Astrocyte of the cerebellum (primary cell): ENCODE results near the gene XYLT1.

Source experiments
- DNase-seq: peaks from one replicate; pipeline ENCODE4 v3.0.0-alpha.2; 2011; ENCODE audit warnings: low read depth
- H3K4me3 ChIP-seq: 2 replicates; pipeline ENCODE4 v1.5.1; 2011; ENCODE audit warnings: mild to moderate bottlenecking, low read depth, low read length, moderate library complexity
- in situ Hi-C: cut with HindIII; loops from 2 replicates; pipeline ENCODE4 v1.10.0; 2017; ENCODE audit warnings: low sequenced_read_pairs
- TF ChIP-seq, protein P1 (sequence below): IDR thresholded peaks from 2 replicates; pipeline ENCODE4 v1.5.1; 2012; ENCODE audit warnings: low read length, low read depth, moderate library complexity, mild to moderate bottlenecking; ENCODE audit errors: missing control alignments

XYLT1 gene

DNA sequence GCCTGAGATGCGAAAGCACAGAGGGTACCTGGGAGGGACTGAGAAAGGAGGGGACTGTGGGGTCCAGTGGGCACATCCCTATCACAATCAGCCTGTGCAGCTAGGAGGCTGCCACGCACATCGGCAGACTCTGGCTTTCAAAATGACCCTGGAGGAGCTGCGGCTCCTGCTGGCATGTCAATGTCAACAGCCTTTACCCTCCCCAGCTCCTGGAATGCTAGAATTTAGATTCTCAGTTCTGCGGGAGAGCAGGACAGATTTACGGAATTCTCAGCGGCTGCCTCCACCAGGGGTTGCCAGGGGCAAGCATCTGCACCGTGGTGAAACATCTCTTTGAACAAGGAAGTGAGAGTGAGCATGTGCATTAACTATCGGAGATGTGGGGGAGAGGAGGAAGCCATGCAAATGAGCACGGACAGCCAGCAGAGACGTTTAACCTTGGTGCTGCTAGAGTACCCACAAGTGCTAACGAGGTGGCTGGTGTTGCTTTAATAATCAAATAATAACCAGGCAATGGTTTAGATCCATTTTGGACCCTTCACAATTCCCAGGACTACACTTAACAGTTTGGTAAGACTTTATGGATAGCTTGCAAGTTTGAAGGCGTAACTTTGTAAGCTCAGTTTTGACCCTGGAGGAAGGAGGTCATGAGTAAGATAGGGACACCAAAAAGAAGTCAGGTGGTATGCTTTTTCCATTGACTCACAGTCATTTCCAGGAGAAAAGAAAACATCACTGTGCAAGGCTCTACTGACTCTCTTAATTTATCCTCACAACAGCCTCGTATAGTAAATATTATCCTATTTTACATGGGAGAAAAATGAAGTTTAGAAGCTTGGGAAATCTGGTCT is 54.1 kb downstream of the XYLT1 start:
- TF ChIP-seq, protein P1, sequence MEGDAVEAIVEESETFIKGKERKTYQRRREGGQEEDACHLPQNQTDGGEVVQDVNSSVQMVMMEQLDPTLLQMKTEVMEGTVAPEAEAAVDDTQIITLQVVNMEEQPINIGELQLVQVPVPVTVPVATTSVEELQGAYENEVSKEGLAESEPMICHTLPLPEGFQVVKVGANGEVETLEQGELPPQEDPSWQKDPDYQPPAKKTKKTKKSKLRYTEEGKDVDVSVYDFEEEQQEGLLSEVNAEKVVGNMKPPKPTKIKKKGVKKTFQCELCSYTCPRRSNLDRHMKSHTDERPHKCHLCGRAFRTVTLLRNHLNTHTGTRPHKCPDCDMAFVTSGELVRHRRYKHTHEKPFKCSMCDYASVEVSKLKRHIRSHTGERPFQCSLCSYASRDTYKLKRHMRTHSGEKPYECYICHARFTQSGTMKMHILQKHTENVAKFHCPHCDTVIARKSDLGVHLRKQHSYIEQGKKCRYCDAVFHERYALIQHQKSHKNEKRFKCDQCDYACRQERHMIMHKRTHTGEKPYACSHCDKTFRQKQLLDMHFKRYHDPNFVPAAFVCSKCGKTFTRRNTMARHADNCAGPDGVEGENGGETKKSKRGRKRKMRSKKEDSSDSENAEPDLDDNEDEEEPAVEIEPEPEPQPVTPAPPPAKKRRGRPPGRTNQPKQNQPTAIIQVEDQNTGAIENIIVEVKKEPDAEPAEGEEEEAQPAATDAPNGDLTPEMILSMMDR: peak; percentile 24
- in situ Hi-C loops: loop anchor here (5.0 kb wide), 2 partner anchors 46 to 64 kb away; no protein-coding TSS in a partner anchor
- DNase-seq: no peak
- H3K4me3 ChIP-seq: no peak overlapping the region

DNA sequence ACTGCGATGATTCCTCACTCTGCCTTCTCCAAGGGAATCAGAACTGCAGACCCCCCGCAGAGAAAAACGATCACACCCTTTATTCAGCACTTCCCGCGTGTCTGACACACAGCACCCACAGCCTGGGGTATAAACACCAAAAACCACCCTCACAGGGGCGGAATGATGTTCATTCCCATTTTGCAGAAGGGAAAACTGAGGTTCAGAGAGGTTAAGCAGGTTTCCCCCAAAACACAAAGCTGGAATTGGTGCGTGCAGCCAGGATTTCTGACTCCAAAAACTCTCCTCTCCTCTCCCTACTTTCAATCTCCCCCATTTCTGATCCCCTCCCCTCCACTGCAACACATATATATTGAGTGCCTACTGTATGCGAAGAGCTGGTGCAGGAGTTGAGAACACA is 55.8 kb downstream of the XYLT1 start:
- in situ Hi-C loops: loop anchor here (5.0 kb wide), 3 partner anchors 47 to 67 kb away; no protein-coding TSS in a partner anchor
- no peak overlapping the region for H3K4me3 ChIP-seq
- no peak for DNase-seq
- TF ChIP-seq, protein P1: no peak

DNA sequence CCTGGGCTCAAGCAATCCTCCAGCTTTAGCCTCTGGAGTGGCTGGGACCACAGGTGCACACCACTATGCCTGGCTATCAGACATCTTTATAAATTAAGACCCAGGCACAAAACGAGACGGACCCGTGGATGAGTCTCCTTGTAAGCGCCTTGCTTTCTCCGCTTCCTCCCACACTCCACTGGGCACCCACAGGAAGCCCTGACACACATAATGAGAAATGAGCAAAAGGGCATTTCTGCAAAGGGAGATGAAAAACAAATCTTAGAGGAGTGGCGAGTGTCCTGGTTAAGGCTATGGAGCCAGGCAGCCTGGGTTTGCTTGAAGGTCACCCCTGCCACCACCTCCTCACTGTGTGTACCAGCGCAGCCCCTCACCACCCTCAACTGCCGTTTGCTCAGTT is 56.3 kb downstream of the XYLT1 start:
- H3K4me3 ChIP-seq: no peak overlapping the region
- DNase-seq: no peak
- TF ChIP-seq, protein P1: no peak
- in situ Hi-C loops: loop anchor here (5.0 kb wide), 1 partner anchor 68 kb away; no protein-coding TSS in a partner anchor

DNA sequence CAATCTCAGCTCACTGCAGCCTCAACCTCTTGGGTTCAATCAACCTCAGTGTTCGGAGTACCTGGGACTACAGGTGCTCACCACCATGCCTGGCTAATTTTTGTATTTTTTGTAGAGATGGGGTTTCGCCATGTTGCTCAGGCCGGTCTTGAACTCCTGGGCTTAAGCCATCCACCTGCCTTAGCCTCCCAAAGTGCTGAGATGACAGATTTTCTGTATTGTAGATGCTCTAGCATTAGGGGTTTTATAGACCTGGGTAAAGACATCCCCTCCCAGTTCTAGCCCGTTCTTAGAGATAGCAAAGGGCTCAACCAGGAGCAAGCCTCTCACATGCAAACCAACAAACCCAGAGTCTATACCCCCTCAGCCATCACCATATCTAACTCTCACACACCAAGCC is 57.3 kb downstream of the XYLT1 start:
- TF ChIP-seq, protein P1: no peak
- H3K4me3 ChIP-seq: no peak overlapping the region
- no peak for DNase-seq
- in situ Hi-C loops: loop anchor here (5.0 kb wide), 1 partner anchor 69 kb away; no protein-coding TSS in a partner anchor

GRCh38 chr16:17412791-17413190 is 58.0 kb downstream of the XYLT1 start:
- no peak overlapping the region for H3K4me3 ChIP-seq
- TF ChIP-seq, protein P1: no peak
- DNase-seq: no peak
- in situ Hi-C loops: loop anchor here (5.0 kb wide), 1 partner anchor 70 kb away; no protein-coding TSS in a partner anchor

DNA sequence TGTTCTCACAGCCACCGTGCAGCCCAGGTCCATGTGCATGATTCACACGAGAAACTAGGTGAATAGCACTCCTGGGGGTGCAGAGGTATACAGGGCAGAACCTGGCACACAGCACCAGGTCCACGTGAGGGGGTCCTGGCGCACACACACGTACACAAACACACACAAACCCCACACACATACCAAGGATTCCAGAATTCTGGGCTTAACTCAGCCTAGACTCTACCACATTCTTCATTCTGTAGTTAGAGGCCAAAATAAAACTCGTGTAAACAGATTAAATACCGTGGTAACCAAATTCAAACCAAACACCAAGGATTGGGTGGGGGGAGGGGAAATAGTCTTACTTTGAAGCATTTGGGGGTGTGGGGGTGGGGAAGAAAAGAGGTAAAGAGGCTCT is 58.5 kb downstream of the XYLT1 start:
- no peak overlapping the region for H3K4me3 ChIP-seq
- TF ChIP-seq, protein P1: no peak
- in situ Hi-C loops: loop anchor here (5.0 kb wide), 1 partner anchor 70 kb away; no protein-coding TSS in a partner anchor
- DNase-seq: peak; percentile 78
